Measurements from ENCODE around the gene SLC26A8.
"Not testable (repeated sequence)": the region's sequence is repeated elsewhere in the genome, so short reads cannot be mapped to it uniquely, and the experiment has no call there.

SLC26A8 gene

DNA sequence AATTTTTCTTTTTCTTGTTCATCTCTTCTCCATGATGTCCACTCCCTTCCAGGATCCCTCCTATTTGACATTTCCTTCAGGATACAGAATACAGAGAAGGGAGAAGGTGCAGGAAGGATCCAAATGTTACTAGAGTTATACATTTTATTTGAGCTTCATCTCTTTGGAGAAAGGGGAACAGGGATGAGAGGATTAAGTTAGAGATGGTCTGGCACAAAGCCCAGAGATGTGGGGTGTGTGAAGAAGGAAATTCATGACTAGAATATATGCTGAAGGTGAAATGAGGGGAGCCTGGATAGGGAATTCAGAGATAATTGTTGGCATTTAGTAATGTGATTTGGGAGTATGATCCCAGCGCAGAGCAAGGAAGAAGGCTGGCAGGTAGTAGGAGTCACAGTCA lies 81.1 kb downstream of the SLC26A8 start:
- no peak for DNase-seq (ENCODE audit: low read depth)

DNA sequence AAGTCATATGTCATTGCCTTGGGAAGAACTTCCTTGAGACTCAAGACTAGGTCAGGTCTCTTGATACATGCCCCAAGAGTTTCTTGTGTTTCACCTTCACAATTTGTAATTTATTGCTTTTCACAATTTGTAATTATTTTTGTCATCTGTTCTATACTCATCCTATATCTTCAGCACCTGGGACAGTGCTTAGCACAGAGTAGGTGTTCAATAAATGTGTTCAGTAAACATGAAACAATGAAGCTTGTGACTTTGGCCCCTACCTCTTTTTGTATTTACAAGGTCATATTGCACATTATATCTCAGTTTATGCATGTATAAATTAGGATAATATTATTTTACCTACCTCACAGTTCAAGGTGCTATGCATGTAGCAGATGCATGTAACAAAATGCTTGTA lies 82.1 kb downstream of the SLC26A8 start:
- no peak for DNase-seq (ENCODE audit: low read depth)

DNA sequence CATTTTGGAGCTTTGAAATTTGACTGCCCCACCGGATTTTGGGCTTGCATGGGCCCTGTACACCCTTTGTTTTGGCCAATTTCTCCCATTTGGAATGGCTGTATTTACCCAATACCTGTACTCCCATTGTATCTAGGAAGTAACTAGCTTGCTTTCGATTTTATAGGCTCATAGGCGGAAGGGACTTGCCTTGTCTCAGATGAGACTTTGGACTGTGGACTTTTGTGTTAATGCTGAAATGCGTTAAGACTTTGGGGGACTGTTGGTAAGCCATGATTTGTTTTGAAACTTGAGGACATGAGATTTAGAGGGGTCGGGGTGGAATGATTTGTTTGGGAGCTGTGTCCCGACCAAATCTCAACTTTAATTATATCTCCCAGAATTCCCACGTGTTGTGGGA lies 83.3 kb downstream of the SLC26A8 start:
- DNase-seq (ENCODE audit: low read depth): not testable (repeated sequence)

DNA sequence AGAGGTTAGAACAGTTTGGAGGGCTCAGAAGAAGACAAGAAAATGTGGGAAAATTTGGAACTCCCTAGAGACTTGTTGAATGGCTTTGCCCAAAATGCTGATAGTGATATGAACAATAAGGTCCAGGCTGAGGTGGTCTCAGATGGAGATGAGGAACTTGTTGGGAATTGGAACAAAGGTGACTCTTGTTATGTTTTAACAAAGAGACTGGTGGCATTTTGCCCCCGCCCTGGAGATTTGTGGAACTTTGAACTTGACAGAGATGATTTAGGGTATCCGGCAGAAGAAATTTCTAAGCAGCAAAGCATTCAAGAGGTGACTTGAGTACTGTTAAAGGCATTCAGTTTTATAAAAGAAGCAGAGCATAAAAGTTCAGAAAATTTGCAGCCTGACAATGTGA lies 84.4 kb downstream of the SLC26A8 start:
- DNase-seq (ENCODE audit: low read depth): not testable (repeated sequence)

- DNase-seq (ENCODE audit: low read depth): not testable (repeated sequence)
Observed at GRCh38 chr6:35939259-35939658, 85.2 kb downstream of the SLC26A8 start.

DNA sequence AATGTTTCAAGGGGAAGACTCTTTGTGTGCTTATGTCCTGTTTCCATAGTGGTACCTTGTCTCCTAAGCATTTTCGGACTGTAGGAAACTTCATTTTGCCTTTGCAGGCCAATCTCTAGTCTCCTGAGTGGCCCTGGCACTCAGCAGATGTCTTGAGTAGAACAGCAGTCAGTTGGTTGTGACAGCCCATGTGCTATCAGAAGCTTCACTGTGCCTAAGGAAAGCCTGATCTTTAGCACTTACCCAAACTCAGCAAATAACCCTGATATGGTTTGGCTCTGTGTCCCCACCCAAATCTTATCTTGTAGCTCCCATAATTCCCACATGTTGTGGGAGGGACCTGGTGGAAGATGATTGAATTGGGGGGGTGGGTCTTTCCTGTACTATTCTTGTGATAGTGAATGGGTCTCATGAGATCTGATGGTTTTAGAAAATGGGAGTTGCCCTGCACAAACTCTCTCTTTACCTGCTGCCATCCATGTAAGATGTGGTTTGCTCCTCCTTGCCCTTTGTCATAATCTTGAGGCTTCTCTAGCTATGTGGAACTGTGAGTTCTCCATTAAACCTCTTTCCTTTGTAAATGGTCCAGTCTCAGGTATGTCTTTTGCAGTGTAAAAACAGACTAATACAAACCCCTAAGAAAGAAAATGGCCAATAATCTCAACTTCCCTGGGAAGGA lies 87.6 kb downstream of the SLC26A8 start:
- DNase-seq (ENCODE audit: low read depth): no peak

GRCh38 chr6:35935469-35935868 lies 89.0 kb downstream of the SLC26A8 start:
- DNase-seq (ENCODE audit: low read depth): no peak

GRCh38 chr6:35933844-35934243 lies 90.6 kb downstream of the SLC26A8 start:
- no peak for DNase-seq (ENCODE audit: low read depth)

DNA sequence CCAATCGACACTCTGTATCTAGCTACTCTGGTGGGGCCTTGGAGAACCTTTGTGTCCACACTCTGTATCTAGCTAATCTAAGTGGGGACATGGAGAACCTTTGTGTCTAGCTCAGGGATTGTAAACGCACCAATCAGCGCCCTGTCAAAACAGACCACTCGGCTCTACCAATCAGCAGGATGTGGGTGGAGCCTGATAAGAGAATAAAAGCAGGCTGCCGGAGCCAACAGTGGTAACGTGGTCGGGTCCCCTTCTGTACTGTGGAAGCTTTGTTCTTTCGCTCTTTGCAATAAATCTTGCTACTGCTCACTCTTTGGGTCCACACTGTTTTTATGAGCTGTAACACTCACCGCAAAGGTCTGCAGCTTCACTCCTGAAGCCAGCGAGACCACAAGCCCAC lies 92.6 kb downstream of the SLC26A8 start:
- not testable (repeated sequence) for DNase-seq (ENCODE audit: low read depth)

GRCh38 chr6:35931120-35931561 lies 93.3 kb downstream of the SLC26A8 start:
- no peak for DNase-seq (ENCODE audit: low read depth)

DNA sequence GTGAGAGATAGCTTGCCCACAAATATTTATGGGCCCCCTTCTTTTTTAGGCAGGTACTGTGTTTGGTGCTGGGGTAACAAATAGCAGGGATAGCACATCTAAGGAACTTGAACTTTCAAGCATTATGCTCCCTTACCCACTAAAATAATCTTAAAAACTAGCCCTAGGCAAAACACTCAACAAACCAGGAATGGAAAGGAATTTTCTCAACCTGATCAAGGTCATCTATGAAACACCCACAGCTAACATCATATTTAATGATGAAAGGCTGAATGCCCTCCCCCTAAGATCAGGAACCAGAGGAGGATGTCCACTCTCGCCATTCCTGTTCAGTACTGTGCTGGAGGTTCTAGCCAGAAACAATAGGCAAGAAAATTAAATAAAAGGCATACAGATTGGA lies 94.8 kb downstream of the SLC26A8 start:
- DNase-seq (ENCODE audit: low read depth): no peak

- DNase-seq (ENCODE audit: low read depth): no peak
Observed at GRCh38 chr6:35926509-35927215, 97.8 kb downstream of the SLC26A8 start.

GRCh38 chr6:35925961-35926360 lies 98.5 kb downstream of the SLC26A8 start:
- DNase-seq (ENCODE audit: low read depth): no peak

DNA sequence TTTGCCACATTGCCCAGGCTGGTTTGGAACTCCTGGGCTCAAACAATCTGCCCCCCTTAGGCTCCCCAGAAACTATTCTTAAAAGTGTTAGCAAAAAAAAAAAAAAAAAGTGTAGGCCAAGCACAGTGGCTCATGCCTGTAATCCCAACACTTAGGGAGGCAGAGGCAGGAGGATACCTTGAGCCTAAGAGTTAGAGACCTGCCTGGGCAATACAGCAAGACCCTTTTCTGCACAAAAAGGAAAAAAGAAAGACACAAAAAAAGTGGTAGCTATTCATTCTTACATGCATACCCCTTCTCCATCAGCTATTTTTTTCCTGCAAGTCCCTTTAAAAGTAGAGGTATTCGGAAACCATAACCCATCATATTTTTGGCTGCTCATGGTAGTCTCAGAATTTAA lies 100.3 kb downstream of the SLC26A8 start:
- no peak for DNase-seq (ENCODE audit: low read depth)

GRCh38 chr6:35922139-35922554 lies 102.3 kb downstream of the SLC26A8 start:
- DNase-seq (ENCODE audit: low read depth): no peak

DNA sequence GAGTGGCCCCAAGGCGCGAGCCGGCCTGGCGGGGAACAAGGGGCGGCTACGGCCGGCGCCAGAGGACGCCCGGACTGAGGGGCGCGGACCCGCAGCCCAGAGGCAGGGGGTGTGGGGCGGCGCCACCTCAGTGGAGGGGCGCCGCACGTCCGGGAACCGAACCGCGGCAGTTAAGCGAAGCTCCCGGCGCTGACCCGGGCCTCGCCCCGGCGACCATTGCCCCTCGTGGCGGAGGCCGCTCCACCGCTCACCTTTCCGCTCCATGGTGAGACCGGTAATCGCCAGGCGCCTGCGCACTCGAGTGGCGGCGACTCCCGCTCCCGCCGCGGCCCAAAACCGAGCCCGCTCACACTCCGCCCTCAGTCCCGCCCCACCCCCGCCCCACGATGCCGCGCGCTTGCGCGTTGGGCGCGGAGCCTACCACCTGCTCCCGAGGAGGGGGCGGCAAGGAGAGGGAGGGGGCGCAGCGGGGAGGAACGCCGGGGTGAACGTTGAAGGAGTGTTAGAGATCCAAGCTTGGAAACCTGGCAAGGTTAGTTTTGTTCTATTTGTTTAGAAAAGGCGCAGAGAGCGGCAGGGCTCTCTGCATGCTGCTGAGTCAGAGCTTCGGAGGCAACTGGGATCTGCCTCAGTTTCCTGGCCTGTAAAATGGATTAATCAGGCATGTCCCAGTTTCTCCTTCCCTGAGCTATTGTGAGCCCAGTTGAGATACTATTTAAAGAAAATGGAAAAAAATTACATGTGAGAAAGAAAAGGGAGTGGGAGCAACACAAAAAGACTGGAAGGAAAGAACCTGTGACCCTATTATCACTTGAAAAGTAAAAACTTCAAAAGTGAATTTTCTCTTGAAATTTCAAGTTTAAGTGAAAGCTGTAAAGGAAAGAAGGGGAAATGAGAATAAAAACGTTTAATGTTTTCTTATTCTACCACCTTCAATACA lies 103.4 kb downstream of the SLC26A8 start, which contains the start of gene SRPK1:
TSS of gene SRPK1 (minus strand) at position 306 of the 940 bp plus-strand sequence. CDS start at position 264, 42 bp downstream.
- DNase-seq (ENCODE audit: low read depth): peak; percentile 76

- peak; percentile 22 for DNase-seq (ENCODE audit: low read depth)
Observed at GRCh38 chr6:35919827-35920751, 104.4 kb downstream of the SLC26A8 start.

DNA sequence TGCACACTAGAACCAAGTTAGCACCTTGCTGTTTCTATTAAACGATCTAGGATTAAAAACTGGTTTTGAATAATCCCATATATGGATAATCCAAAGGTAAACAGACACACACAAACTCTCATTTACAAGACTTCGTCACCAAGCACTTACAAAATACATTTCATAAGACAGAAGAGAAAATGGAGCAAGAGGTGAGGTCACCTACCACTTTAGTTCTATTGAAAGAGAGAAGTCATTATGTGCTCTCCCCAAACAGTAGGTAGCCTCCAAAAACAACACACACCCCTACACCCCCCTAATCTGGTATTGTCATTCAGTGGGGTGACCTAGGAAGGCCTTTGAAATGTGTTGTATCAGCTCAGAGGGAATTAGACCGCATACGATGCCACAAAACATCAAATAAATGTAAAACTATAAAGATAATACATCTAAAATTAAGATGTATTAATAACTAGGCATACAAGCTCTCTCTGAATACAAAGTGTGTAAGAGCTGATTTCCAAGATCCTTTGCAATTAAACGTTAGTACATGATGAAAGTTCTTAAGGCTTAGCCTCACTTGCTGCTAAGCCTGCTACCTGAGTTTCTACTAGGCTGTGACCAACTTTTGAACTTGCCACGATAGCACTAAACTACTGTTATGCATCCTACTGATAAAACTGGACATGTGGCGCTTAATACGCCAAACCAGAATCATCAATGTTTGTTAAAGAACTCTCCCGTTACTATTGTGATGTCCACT lies 105.2 kb downstream of the SLC26A8 start:
- DNase-seq (ENCODE audit: low read depth): no peak

- DNase-seq (ENCODE audit: low read depth): not testable (repeated sequence)
Observed at GRCh38 chr6:35916893-35917292, 107.5 kb downstream of the SLC26A8 start.

DNA sequence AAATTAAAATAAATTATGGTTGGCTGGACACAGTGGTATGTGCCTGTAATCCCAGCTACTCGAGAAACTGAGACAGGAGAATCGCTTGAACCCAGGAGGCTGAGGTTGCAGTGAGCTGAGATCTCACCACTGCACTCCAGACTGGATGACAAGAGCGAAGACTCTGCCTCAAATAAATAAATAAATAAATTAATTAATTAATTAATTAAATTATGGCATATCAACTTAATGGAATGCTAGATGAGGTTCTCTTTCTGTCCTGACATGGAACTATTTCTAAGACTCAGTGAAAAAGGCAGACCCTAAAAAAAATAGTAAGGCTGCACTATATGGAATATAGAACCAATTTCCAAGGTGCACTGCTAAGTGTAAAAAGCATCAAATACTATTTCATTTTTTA lies 108.4 kb downstream of the SLC26A8 start:
- DNase-seq (ENCODE audit: low read depth): no peak

GRCh38 chr6:35914536-35914935 lies 109.9 kb downstream of the SLC26A8 start:
- DNase-seq (ENCODE audit: low read depth): no peak

All from stimulated activated CD8-positive, alpha-beta memory T cell treated with anti-CD3 and anti-CD28 coated beads, Interleukin-7, amount 100 ng/mL, for 24 hours (primary cell).